Measurements from ENCODE around the gene UQCRQ. TPM values are rescaled to one million over a fixed set of nuclear protein-coding genes. Genes with fewer than 3 reads are reported as not detected.

UQCRQ gene
- total RNA-seq, 1 experiment from 2014 or later, result 719 TPM

DNA sequence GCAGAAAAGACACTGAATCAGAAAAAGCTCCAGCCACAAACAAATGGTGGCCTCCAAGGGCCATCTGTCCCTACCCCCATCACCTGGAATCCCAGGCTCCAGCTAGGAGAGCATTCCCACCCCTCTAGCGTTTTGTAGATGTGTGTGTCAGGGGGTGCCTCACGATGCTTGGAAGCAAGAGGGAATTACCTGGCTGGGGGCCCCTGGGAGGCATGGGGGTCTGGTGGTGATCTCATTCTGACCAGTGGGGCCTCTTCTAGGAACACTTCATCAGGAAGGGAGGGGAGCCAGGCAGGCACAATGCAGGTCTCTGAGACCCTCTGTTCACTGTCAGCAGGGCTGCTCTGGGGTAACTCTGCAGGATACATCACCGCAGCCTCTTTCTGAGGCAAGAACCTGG lies 42.0 kb upstream of the UQCRQ start:
- H3K27ac Mint-ChIP-seq (ENCODE audit: unreplicated experiment), result no peak overlapping the region
- TF ChIP-seq, protein P1, sequence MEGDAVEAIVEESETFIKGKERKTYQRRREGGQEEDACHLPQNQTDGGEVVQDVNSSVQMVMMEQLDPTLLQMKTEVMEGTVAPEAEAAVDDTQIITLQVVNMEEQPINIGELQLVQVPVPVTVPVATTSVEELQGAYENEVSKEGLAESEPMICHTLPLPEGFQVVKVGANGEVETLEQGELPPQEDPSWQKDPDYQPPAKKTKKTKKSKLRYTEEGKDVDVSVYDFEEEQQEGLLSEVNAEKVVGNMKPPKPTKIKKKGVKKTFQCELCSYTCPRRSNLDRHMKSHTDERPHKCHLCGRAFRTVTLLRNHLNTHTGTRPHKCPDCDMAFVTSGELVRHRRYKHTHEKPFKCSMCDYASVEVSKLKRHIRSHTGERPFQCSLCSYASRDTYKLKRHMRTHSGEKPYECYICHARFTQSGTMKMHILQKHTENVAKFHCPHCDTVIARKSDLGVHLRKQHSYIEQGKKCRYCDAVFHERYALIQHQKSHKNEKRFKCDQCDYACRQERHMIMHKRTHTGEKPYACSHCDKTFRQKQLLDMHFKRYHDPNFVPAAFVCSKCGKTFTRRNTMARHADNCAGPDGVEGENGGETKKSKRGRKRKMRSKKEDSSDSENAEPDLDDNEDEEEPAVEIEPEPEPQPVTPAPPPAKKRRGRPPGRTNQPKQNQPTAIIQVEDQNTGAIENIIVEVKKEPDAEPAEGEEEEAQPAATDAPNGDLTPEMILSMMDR (IDR thresholded peaks at IDR 0.05; ENCODE audit: unreplicated experiment), result no peak
- CTCF ChIA-PET, result no interaction called here
- no peaks in the 10 kb centered on the region for H3K9me3 Mint-ChIP-seq (ENCODE audit: low read depth, unreplicated experiment)
- no TSS peak for BruUV-seq (replicated peaks)
- intact Hi-C loops (cut with micrococcal nuclease; ENCODE audit: unreplicated experiment), result loop anchor here (10.0 kb wide), 1 partner anchor 240 kb away; no protein-coding TSS in a partner anchor
- H3K4me3 Mint-ChIP-seq (ENCODE audit: low read depth, unreplicated experiment), result no peak overlapping the region
- no peak for DNase-seq
- H3K27me3 Mint-ChIP-seq (ENCODE audit: unreplicated experiment), result no peaks in the 10 kb centered on the region
- peaks cover 21% of the 10 kb centered on the region for H3K36me3 Mint-ChIP-seq (ENCODE audit: insufficient read depth, unreplicated experiment)
- peaks cover 16% of the 10 kb centered on the region for H3K4me1 Mint-ChIP-seq (ENCODE audit: low read depth, unreplicated experiment)

DNA sequence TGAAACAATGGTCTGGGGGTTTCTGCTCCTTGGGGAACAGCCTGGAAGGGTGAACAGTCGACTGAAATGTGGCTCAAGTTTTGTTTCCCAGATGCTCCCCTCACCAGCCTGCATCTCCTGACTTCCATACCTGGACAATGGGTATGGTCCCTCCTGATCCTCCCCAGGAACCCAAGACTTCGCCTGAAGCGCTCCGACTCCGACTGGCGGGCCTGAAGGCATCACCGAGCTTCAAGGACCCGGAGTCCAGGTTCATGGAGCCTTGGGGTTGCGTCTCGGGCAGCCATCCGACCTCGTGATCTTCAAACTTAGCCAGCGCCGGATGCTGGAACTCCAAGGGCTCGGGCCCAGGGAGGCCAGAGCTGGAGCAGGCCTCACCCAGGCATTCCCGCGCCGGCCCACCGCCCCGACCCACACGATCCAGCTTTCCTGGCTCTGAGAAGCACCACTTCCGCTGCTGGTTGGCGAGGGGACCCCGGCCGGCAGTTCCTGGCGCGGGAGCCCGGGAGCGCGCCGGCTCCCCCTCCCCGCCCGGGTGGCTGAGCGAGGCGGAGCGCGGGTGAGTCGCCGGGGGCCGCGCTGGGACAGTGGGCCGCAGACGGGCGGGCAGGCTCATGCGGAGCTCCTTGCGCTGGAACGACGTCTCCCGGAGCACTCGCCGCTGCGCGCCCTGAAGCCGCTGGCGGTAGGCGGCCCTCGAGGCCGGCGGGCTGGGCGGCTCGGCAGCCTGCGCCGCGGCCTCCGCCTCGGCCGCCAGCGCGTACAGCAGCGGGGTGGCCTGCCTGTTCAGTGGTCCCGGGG lies 41.2 kb upstream of the UQCRQ start:
- Mint-ChIP-seq H3K27me3 (ENCODE audit: unreplicated experiment) (no peaks in the 10 kb centered on the region), H3K9me3 (ENCODE audit: low read depth, unreplicated experiment) (no peaks in the 10 kb centered on the region), H3K4me1 (ENCODE audit: low read depth, unreplicated experiment) (peaks cover 13% of the 10 kb centered on the region), H3K4me3 (ENCODE audit: low read depth, unreplicated experiment) (no peak overlapping the region), H3K27ac (ENCODE audit: unreplicated experiment) (no peak overlapping the region), H3K36me3 (ENCODE audit: insufficient read depth, unreplicated experiment) (peaks cover 26% of the 10 kb centered on the region)
- no TSS peak for BruUV-seq (replicated peaks)
- CTCF ChIA-PET, result no interaction called here
- TF ChIP-seq, protein P1 (IDR thresholded peaks at IDR 0.05; ENCODE audit: unreplicated experiment), result no peak
- DNase-seq, result no peak
- intact Hi-C loops (cut with micrococcal nuclease; ENCODE audit: unreplicated experiment), result loop anchor here (10.0 kb wide), 1 partner anchor 240 kb away; no protein-coding TSS in a partner anchor

DNA sequence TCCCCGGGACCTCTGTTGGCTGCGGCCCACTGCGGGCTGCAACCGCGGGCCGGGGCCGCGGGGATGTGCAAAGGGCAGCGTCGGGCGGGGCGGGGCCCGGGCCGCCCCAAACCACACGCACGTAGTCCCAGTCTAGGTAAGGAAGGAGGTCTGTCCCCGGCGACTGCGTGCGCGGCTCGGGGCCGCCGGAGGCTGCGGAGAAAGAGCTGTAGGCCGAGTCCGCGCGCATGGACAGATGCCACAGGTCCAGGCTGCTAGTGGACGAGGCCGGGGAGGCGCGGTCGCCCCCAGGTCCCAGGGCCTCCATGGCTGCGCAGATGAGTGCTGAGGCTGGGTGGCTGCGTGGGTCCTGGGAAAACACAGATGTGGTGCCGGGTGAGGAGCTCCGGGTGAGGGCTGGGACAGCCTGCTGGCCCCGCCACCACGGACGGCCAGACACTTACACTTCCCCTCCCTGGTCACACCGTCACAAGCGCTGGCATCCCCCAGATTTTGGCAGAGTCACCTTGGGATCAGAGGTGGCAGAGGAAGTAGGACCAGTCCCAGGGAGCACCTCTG lies 40.5 kb upstream of the UQCRQ start:
- intact Hi-C loops (cut with micrococcal nuclease; ENCODE audit: unreplicated experiment), result loop anchor here (10.0 kb wide), 1 partner anchor 241 kb away; no protein-coding TSS in a partner anchor
- H3K36me3 Mint-ChIP-seq (ENCODE audit: insufficient read depth, unreplicated experiment), result peaks cover 31% of the 10 kb centered on the region
- TF ChIP-seq, protein P1 (IDR thresholded peaks at IDR 0.05; ENCODE audit: unreplicated experiment), result no peak
- H3K27me3 Mint-ChIP-seq (ENCODE audit: unreplicated experiment), result no peaks in the 10 kb centered on the region
- no peak overlapping the region for H3K27ac Mint-ChIP-seq (ENCODE audit: unreplicated experiment)
- no TSS peak for BruUV-seq (replicated peaks)
- CTCF ChIA-PET, result interaction anchor here (0.6 kb wide), 1 partner anchor 330 kb away, joined by 3 read pairs; no protein-coding TSS in a partner anchor
- H3K4me3 Mint-ChIP-seq (ENCODE audit: low read depth, unreplicated experiment), result no peak overlapping the region
- no peak for DNase-seq
- no peaks in the 10 kb centered on the region for H3K9me3 Mint-ChIP-seq (ENCODE audit: low read depth, unreplicated experiment)
- peaks cover 11% of the 10 kb centered on the region for H3K4me1 Mint-ChIP-seq (ENCODE audit: low read depth, unreplicated experiment)

DNA sequence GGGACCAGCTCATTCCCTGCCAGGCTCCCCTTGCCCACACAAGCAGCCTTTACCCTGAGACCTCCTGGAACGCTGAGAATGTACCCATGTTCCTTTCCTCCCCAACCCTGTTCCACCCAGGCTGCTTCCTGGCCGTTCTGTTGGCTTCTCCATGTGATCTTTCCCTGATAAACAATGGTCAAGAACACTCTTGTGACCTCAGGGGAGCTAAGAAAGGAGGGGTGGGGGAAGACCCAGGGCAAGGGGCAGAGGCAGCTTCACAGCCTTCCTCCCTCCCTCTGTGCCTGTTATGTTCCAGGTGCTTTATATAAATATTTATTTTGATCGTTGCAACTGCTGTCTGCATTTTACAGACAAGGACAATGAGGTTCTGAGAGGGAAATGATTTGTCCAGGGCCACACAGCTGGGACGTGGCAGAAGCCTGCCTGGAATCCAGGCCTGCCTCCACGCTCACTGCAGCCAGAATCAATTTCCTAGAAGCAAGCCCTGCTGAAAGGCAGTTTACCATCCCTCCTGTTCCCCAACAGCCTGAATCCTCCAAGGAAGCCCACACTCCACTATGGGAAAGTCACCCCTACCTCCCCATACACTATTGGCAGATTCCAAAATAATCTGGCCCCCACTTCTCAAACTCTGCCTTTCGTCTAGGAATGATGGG lies 39.9 kb upstream of the UQCRQ start:
- Mint-ChIP-seq H3K9me3 (ENCODE audit: low read depth, unreplicated experiment) (no peaks in the 10 kb centered on the region), H3K27ac (ENCODE audit: unreplicated experiment) (no peak overlapping the region), H3K4me1 (ENCODE audit: low read depth, unreplicated experiment) (peaks cover 17% of the 10 kb centered on the region), H3K36me3 (ENCODE audit: insufficient read depth, unreplicated experiment) (peaks cover 37% of the 10 kb centered on the region), H3K4me3 (ENCODE audit: low read depth, unreplicated experiment) (no peak overlapping the region), H3K27me3 (ENCODE audit: unreplicated experiment) (no peaks in the 10 kb centered on the region)
- intact Hi-C loops (cut with micrococcal nuclease; ENCODE audit: unreplicated experiment), result loop anchor here (10.0 kb wide), 1 partner anchor 242 kb away; no protein-coding TSS in a partner anchor
- DNase-seq, result no peak
- no TSS peak for BruUV-seq (replicated peaks)
- TF ChIP-seq, protein P1 (IDR thresholded peaks at IDR 0.05; ENCODE audit: unreplicated experiment), result no peak
- CTCF ChIA-PET, result interaction anchor here (0.6 kb wide), 1 partner anchor 330 kb away, joined by 3 read pairs; no protein-coding TSS in a partner anchor
